ENCODE data around the gene CMKLR1.

DNA sequence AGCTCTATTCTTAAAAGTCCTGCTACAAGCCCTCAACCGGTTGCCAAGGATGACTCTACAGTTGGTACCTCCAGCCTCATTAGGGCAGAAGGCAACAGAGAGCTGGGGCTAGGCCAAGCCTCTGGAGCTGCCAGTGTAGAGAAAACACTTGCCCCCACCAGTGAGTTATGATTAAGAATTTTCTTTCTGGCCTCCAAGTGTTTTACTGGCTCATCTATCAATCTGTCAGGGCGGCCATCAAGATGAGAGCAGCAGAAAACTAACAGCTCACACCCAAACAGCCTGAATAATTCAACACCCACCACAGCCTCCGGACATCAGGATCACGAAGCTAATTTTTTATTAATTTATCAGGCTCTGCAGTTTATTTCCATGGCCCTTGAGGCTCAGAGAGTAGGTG lies 40.7 kb upstream of the CMKLR1 start:
- TF ChIP-seq, protein P1, sequence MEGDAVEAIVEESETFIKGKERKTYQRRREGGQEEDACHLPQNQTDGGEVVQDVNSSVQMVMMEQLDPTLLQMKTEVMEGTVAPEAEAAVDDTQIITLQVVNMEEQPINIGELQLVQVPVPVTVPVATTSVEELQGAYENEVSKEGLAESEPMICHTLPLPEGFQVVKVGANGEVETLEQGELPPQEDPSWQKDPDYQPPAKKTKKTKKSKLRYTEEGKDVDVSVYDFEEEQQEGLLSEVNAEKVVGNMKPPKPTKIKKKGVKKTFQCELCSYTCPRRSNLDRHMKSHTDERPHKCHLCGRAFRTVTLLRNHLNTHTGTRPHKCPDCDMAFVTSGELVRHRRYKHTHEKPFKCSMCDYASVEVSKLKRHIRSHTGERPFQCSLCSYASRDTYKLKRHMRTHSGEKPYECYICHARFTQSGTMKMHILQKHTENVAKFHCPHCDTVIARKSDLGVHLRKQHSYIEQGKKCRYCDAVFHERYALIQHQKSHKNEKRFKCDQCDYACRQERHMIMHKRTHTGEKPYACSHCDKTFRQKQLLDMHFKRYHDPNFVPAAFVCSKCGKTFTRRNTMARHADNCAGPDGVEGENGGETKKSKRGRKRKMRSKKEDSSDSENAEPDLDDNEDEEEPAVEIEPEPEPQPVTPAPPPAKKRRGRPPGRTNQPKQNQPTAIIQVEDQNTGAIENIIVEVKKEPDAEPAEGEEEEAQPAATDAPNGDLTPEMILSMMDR (IDR thresholded peaks at IDR 0.05; ENCODE audit: insufficient read depth, low read length): no peak
- TF ChIP-seq, protein P2, sequence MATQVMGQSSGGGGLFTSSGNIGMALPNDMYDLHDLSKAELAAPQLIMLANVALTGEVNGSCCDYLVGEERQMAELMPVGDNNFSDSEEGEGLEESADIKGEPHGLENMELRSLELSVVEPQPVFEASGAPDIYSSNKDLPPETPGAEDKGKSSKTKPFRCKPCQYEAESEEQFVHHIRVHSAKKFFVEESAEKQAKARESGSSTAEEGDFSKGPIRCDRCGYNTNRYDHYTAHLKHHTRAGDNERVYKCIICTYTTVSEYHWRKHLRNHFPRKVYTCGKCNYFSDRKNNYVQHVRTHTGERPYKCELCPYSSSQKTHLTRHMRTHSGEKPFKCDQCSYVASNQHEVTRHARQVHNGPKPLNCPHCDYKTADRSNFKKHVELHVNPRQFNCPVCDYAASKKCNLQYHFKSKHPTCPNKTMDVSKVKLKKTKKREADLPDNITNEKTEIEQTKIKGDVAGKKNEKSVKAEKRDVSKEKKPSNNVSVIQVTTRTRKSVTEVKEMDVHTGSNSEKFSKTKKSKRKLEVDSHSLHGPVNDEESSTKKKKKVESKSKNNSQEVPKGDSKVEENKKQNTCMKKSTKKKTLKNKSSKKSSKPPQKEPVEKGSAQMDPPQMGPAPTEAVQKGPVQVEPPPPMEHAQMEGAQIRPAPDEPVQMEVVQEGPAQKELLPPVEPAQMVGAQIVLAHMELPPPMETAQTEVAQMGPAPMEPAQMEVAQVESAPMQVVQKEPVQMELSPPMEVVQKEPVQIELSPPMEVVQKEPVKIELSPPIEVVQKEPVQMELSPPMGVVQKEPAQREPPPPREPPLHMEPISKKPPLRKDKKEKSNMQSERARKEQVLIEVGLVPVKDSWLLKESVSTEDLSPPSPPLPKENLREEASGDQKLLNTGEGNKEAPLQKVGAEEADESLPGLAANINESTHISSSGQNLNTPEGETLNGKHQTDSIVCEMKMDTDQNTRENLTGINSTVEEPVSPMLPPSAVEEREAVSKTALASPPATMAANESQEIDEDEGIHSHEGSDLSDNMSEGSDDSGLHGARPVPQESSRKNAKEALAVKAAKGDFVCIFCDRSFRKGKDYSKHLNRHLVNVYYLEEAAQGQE (IDR thresholded peaks at IDR 0.05; ENCODE audit: insufficient replicate concordance, low read depth): no peak
- no peak for TF ChIP-seq POLR2AphosphoS5 (IDR thresholded peaks at IDR 0.05; ENCODE audit: low read depth)
- no peak for TF ChIP-seq SPI1 (IDR thresholded peaks at IDR 0.05; ENCODE audit: borderline replicate concordance, low read depth)
- TF ChIP-seq GABPA (IDR thresholded peaks at IDR 0.05; ENCODE audit: low read depth): no peak
